Lung microvascular endothelial cell (primary cell): ENCODE measurements around the gene PDIA5. TPM values are rescaled to one million over a fixed set of nuclear protein-coding genes. Genes with fewer than 3 reads are reported as not detected.
A peak's percentile ranks its signal among the peaks of the same experiment; 100 is the strongest.
"Not testable (repeated sequence)": the region's sequence is repeated elsewhere in the genome, so short reads cannot be mapped to it uniquely, and the experiment has no call there.

Experiments
- DNase-seq, 2 donors: peaks; one replicate each; pipeline versions ENCODE4 v3.0.0 to v3.0.0-alpha.2; 2010; ENCODE audit warnings: low read depth in 2 of 2
- total RNA-seq: library from RNA; depleted of rRNA; stranded (reverse); fragments of >200 nt; gene quantifications from 2 replicates; pipeline ENCODE4 v1.2.1, GENCODE V29; 2014

PDIA5 gene
- total RNA-seq, 1 donor from 2014 or later: 53.4 TPM

GRCh38 chr3:123143669-123144411 lies 77.0 kb downstream of the PDIA5 start:
- no peak for DNase-seq

- DNase-seq: no peak
These were observed 81.1 kb downstream of the PDIA5 start for GRCh38 chr3:123147754-123148535.

GRCh38 chr3:123148772-123149171 lies 81.9 kb downstream of the PDIA5 start:
- no peak for DNase-seq

DNA sequence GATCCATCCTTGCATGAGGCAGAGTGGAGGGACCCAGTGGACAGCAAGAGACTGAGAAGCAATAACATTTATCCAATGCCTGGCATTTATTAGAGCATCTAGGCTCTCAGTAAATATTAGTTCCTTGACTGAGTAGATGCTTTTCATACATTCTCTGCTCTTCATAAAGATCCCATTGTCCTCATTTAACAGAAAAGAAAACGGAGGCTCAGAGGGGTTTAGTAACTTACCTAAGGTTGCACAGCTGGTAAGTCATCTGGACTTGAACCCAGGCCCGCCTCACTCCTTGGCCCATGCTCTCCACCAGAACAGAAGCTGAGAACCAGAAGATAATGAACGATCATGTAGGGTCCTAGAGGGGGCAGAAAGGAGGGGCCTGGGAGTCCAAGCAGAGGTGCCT lies 82.7 kb downstream of the PDIA5 start:
- no peak for DNase-seq

DNA sequence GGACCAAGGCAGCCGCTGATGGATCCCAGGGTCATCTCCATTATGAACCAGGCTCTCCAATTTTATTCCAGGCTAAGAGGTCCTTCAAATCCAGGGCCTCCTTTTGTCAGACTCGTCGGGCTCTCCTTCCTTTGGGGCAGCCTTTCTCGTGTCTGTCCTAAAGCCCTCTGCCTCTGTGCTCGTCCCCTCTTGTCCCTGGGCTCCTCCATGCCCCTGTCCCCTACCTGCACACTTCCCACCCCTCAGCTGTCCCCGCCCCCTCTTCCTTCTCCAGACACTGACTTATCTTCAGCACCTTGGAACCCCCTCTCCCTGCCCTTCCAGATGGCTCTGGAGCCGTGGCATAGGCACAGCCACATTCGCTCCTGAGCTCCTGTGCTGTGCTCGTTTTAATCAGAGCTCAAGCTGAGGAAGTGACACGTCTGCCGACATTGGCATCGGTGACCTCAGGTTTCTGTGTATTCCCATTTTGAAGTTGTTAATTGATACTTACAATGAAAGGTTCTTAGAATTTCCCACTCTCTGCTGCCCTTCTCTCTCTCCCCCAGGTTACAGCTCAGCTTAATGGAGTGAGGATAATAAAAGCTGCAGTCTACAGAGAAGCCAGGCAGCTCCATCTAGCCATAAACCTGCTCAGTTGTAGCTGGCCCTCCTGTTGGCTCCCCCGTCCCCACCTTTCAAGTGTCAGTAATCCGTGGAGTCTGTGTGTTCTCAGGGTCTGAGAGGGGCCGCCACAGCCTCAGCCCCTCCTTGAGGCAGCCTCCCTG lies 83.8 kb downstream of the PDIA5 start:
- DNase-seq: no peak

DNA sequence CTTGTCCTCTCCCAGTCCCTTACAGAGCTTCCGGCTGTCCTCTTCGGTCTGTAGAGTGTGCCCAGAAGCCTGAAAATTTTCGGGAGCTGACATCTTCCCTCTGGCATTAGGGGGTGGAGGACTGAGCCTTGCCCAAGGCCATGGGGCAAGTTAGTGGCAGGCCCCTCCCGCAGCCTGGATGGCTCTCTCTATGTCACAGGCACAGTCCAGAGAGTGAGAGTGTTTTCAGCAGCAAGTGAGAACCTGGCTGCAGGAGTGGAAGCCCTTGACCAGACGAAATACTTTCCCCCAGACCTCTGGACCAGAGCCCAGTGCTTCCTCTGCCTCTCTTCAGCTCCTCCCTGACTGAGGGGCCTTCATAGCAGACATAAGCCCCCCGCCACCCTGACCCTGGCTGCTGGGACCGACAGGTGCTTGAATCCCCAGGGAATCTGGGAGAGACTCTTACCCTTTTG lies 84.5 kb downstream of the PDIA5 start:
- no peak for DNase-seq

DNA sequence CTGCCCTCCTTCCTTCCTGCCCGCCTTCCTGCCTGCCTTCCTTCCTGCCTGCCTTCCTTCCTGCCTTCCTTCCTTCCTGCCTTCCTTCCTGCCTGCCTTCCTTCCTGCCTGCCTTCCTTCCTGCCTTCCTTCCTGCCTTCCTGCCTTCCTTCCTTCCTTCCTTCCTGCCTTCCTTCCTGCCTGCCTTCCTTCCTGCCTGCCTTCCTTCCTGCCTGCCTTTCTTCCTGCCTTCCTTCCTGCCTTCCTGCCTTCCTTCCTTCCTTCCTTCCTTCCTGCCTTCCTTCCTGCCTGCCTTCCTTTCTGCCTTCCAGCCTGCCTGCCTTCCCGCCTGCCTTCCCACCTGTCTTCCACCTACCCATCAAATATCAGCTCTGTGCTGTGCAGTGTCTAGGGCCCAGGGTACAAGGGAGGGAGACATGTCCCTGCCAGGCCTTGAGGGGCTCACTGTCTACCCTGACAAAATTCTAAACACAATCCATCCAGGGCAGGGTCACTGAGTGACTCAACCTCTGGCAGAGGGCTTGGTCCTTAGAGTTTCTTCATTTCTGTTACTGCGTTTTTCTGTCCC lies 85.1 kb downstream of the PDIA5 start:
- not testable (repeated sequence) for DNase-seq

- no peak for DNase-seq
These were observed 85.9 kb downstream of the PDIA5 start for GRCh38 chr3:123152687-123153086.

DNA sequence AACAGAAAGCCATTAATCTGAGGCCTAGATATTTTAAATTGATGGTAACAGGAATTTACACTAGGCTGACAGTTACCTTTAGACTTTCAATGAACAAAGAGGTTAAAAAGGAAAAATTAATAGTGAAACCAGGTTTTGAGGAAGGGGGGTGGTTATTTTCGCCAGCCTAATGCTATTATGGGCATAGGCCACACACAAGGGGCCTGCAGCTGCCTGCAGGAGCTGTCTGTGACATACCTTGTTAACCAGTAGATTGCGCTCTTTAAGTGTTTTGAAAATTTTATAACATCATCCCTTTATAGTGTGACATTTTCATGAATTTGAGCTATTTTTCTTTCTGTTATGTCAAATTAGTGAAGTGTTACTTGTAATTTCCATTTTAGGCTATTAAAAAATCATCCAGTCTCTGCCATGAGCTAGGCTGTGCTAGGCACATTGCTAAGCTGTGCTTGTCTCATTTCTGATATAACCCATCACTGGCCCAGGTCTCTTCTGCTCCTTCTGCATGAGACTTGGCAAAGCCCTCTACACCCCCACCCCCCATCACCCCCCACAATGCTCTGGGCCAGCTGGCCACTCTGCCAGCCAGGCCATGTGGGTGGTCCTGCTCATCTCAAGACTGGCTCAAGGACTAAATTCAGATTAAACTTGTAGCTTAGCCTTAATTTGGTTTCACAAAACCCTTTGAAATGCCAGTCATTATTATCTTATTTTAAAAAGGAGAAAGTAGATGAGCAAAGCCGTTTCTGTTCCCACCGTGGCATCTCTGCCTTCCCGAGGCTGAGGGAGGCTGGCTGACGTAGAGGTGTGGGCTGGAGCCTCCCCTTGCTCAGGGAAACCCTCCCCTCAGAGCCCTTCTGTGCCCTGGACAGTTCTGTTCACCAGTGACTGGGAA lies 86.5 kb downstream of the PDIA5 start:
- DNase-seq: no peak

- no peak for DNase-seq
These were observed 87.5 kb downstream of the PDIA5 start for GRCh38 chr3:123154020-123154985.

DNA sequence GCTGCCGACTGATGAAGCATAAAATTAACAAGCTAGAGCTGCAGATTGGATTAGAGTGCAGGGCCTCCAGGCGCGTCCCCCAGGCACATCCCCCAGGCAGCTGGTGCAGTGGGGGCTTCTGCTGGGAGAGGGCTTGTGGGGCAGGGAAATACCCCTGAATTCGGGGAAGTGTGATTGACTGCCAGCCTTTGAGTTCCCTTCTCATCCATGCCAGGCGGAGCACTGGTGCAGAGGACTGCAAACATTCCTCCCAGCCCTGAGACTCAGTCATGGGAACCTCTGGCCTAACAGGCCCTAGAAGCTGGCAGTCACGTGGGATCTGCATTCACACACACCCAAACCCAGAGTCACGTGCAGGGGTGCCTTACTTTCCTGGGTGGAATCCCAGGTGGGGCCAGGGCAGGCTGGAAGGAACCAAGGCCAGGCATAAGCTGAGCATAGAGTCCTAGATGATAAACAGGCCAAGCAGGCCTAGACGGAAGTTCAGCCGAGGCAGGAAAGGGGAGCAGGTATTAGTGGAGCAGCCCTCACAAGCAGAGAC lies 88.7 kb downstream of the PDIA5 start:
- DNase-seq: no peak

GRCh38 chr3:123156276-123156995 lies 89.6 kb downstream of the PDIA5 start:
- DNase-seq: no peak

DNA sequence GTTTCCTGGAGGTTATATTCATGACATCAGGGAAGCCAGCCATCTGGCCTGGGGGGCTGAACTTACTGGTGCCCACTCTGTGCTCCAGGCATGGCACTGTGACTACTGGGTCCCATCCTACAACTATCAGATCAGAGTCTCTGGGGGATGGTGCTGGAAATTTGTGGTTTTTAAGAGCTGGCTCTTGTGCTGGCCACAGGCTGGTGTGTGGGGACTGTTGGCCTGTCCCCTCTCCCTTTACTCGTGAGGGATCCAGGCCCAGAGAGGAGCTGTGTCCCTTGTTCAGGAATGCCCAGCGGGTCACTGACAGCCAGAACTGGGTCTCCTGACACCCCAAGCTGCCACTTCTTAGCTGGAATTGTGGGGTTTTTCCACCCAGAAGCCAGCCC lies 90.4 kb downstream of the PDIA5 start:
- DNase-seq: no peak

DNA sequence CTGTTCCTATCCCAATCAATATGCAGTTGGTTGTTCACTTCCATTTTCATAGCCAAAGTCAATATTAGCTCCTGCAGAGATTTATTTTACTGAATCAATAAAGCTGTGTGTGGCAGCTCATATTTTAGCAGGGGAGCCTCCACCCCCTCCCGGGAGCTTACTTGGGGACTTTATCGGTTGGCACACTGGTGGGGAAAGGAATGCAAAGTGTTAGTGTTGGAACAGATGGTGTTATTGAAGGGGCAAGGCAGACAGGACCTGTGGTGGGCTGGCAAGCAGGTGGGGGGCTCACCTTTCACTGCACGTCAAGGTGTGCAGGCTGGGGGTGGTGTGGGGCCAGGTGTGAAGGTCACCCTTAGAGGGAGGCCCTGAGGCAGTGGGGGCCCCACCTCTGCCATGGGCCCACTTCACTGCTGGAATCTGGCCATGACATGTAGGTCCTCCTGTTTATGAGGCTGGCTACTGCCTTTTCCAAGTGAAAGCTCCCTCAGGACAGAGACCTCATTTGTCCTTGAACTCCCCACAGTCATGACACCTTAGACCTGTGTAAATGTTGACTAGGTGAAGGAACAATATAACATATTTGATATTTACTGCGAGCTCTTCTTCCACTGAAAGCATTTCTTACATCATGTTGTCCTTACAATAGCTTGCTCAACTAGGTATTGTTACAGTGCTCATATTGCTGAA lies 90.9 kb downstream of the PDIA5 start:
- DNase-seq: no peak

DNA sequence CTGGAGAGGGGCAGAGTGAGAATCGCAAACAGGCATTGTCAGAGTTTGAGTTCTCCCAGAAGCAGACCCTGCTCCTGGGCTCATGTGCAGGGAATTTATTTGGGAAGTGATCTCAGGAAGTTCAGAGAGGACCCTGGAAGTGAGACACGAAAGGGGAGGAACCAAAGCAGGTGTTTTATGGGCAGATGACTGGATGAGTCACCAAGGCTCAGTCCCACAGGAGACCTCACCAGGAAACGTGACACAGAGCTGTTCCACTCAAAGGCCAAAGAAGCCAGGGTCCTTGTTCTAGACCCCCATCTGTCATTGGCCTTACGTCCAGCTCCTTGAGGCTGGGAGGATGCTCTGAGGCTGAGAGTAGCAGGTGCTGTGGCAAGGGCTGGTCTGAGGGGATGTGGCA lies 91.5 kb downstream of the PDIA5 start:
- DNase-seq: peak; percentile 58 to 60

- no peak for DNase-seq
These were observed 92.1 kb downstream of the PDIA5 start for GRCh38 chr3:123158899-123159390.

GRCh38 chr3:123159926-123160635 lies 93.3 kb downstream of the PDIA5 start:
- DNase-seq: no peak
